Omental fat pad (tissue), 4 donors: ENCODE data around the gene NEK2. TPM values are rescaled to one million over a fixed set of nuclear protein-coding genes. Genes with fewer than 3 reads are reported as not detected.

Experiments
- ATAC-seq: fragments of 150-250 bp; one replicate; pipeline ENCODE4 v1.9.1; 2016; ENCODE audit warnings: mild to moderate bottlenecking, moderate library complexity; ENCODE audit not compliant: low FRiP score
- DNase-seq: peaks from one replicate; pipeline ENCODE4 v3.0.0-alpha.2; 2019; ENCODE audit warnings: low spot score
- CTCF ChIP-seq, 3 donors: fragments of 450-650 bp; IDR thresholded peaks; one replicate each; pipeline ENCODE4 v1.5.1; 2016 to 2017; ENCODE audit warnings: antibody characterized with exemption in 3 of 3, mild to moderate bottlenecking in 3 of 3, moderate library complexity in 2 of 3
- total RNA-seq, 4 donors: library from RNA; depleted of rRNA; stranded (reverse); fragments of >200 nt; gene quantifications; one replicate each; pipeline ENCODE4 v1.1.0, GENCODE V29; 2016

NEK2 gene
- total RNA-seq, 4 donors from 2014 or later = 0.47 to 0.60 TPM; not detected in 2

- DNase-seq = no peak
- no peak for ATAC-seq
- TF ChIP-seq CTCF (IDR thresholded peaks at IDR 0.05) = no peak
Observed at GRCh38 chr1:211614615-211615014, 60.8 kb downstream of the NEK2 start.

- no peak for ATAC-seq
- TF ChIP-seq CTCF (IDR thresholded peaks at IDR 0.05) = no peak
Observed at GRCh38 chr1:211613951-211614350, 61.5 kb downstream of the NEK2 start.

GRCh38 chr1:211613108-211613947 lies 62.1 kb downstream of the NEK2 start:
- TF ChIP-seq CTCF (IDR thresholded peaks at IDR 0.05) = no peak
- DNase-seq = peak; percentile 65
- peak; percentile 62 for ATAC-seq

More at GRCh38 chr1:211613951-211614350, 61.5 kb downstream of the NEK2 start:
- DNase-seq = no peak

- DNase-seq = no peak
- TF ChIP-seq CTCF (IDR thresholded peaks at IDR 0.05) = no peak
- ATAC-seq = no peak
Observed at GRCh38 chr1:211612786-211613107, 62.7 kb downstream of the NEK2 start.

Other genes with a start within 250 kb of the NEK2 start
- gene RD3, start 183.5 kb downstream of the NEK2 start, total RNA-seq = under 1 TPM in 2 of 4 donors, not detected in 2; 0.28 to 0.79 TPM
- 10 to 100 TPM; 21.0 to 66.7 (median 37.1) TPM for gene SLC30A1, start 96.5 kb downstream of the NEK2 start, total RNA-seq
- gene LPGAT1, start 155.1 kb upstream of the NEK2 start, total RNA-seq = 10 to 100 TPM; 46.8 to 70.9 (median 48.9) TPM